HCT116 (cell line): ENCODE data around the gene OR10T2. TPM values are rescaled to one million over a fixed set of nuclear protein-coding genes. Genes with fewer than 3 reads are reported as not detected.

Experiments
- ATAC-seq: fragments of 200-7000 bp; cut with Tn5 transposase; 2 replicates; pipeline ENCODE4 v1.9.1; 2020; ENCODE audit warnings: mild to moderate bottlenecking, moderate library complexity
- BruUV-seq: library from RNA; stranded (reverse); fragments of 400-500 nt; replicated peaks from 2 replicates; lab custom pipeline; 2021; lab: Mats Ljungman, UMichigan
- CTCF ChIA-PET: fragments of 300-600 bp; sonication (Branson Sonifier 250); formaldehyde crosslinking; loops from one replicate; lab custom pipeline; 2021; ENCODE audit warnings: antibody characterized with exemption; lab: Charles Lee
- POLR2A ChIA-PET: fragments of 300-600, 350-600 bp; sonication (Branson Sonifier 250); formaldehyde crosslinking; loops from one replicate; lab custom pipeline; 2021; ENCODE audit warnings: antibody characterized with exemption; lab: Charles Lee
- RAD21 ChIA-PET, 2 experiments: fragments of 300-600 bp; sonication (Branson Sonifier 250); formaldehyde crosslinking; loops; one replicate each; lab custom pipeline; 2023; ENCODE audit warnings: low total read pairs in 2 of 2; ENCODE audit not compliant: uncharacterized antibody in 2 of 2, unreplicated experiment in 2 of 2, low non-redundant PET in 1 of 2; lab: Charles Lee
- DNase-seq: peaks from one replicate; pipeline ENCODE4 v3.0.0-alpha.2; 2010; ENCODE audit warnings: low read depth, low spot score
- H2AFZ ChIP-seq: fragments of 200-600 bp; shearing (Covaris generic), sonication (generic); 2 replicates; pipeline ENCODE4 v1.6.1; 2017; ENCODE audit warnings: low read depth, mixed run types, mixed read lengths, antibody characterized with exemption, low read length; ENCODE audit not compliant: poor library complexity, severe bottlenecking
- H3K27ac ChIP-seq: 2 replicates; pipeline ENCODE4 v1.5.1; 2012; ENCODE audit warnings: low read depth, low read length
- H3K27me3 ChIP-seq: fragments of 200-600 bp; sonication (generic); 2 replicates; pipeline ENCODE4 v1.6.1; 2016; ENCODE audit warnings: mixed run types, low read length, mixed read lengths; ENCODE audit not compliant: insufficient read depth
- H3K36me3 ChIP-seq, 2 experiments: fragments of 200-500 bp in 1 of 2; fragments of 200-600 bp in 1 of 2; sonication (Bioruptor generic) in 1 of 2; sonication (generic) in 1 of 2; 2 replicates each; pipeline versions ENCODE4 v1.5.1 to v1.6.1; 2014 to 2016; ENCODE audit warnings: low read length in 2 of 2, inconsistent platforms in 1 of 2, mixed read lengths in 1 of 2, mixed run types in 1 of 2; ENCODE audit not compliant: insufficient read depth in 2 of 2, control insufficient read depth in 1 of 2
- H3K4me1 ChIP-seq, 2 experiments: fragments of 200-600 bp in 1 of 2; sonication (generic) in 1 of 2; 2 replicates each; pipeline versions ENCODE4 v1.5.1 to v1.6.1; 2012 to 2017; ENCODE audit warnings: low read length in 2 of 2, inconsistent platforms in 1 of 2, mild to moderate bottlenecking in 1 of 2, mixed read lengths in 1 of 2, mixed run types in 1 of 2, moderate library complexity in 1 of 2; ENCODE audit not compliant: insufficient read depth in 2 of 2, control insufficient read depth in 1 of 2
- H3K4me2 ChIP-seq: fragments of 200-600 bp; sonication (generic); 2 replicates; pipeline ENCODE4 v1.6.1; 2017; ENCODE audit warnings: mixed run types, low read length, mixed read lengths
- H3K4me3 ChIP-seq, 2 experiments: fragments of 200-600 bp in 1 of 2; sonication (generic) in 1 of 2; replicated peaks in 1 of 2; 2 replicates each; pipeline ENCODE4 v1.5.1; 2011 to 2016; ENCODE audit warnings: low read length in 2 of 2, control low read depth in 1 of 2, low read depth in 1 of 2, mild to moderate bottlenecking in 1 of 2, mixed read lengths in 1 of 2, mixed run types in 1 of 2
- H3K79me2 ChIP-seq: fragments of 200-600 bp; sonication (generic); 2 replicates; pipeline ENCODE4 v1.6.1; 2017; ENCODE audit warnings: mild to moderate bottlenecking, mixed run types, low read length, moderate library complexity, mixed read lengths; ENCODE audit not compliant: insufficient read depth
- H3K9ac ChIP-seq: fragments of 200-600 bp; sonication (generic); 2 replicates; pipeline ENCODE4 v1.6.1; 2016; ENCODE audit warnings: low read length, mixed read lengths
- H3K9me2 ChIP-seq: fragments of 200-600 bp; sonication (generic), shearing (Covaris generic); 2 replicates; pipeline ENCODE4 v1.6.1; 2017; ENCODE audit warnings: mixed run types, mild to moderate bottlenecking, moderate library complexity; ENCODE audit not compliant: insufficient read depth
- H3K9me3 ChIP-seq, 2 experiments: fragments of 200-500 bp in 1 of 2; fragments of 200-600 bp in 1 of 2; sonication (Bioruptor generic) in 1 of 2; sonication (generic) in 1 of 2; 2 replicates each; pipeline ENCODE4 v1.6.1; 2014 to 2017; ENCODE audit warnings: low read length in 2 of 2, mixed read lengths in 2 of 2, inconsistent platforms in 1 of 2, low read depth in 1 of 2, mild to moderate bottlenecking in 1 of 2, mixed run types in 1 of 2, moderate library complexity in 1 of 2; ENCODE audit not compliant: control insufficient read depth in 1 of 2, insufficient read depth in 1 of 2
- H4K20me1 ChIP-seq: fragments of 200-600 bp; sonication (generic), shearing (Covaris generic); 2 replicates; pipeline ENCODE4 v1.6.1; 2017; ENCODE audit warnings: mixed run types, mild to moderate bottlenecking, moderate library complexity; ENCODE audit not compliant: insufficient read depth
- CEBPB ChIP-seq: IDR thresholded peaks from 2 replicates; pipeline ENCODE4 v1.6.1; 2012; ENCODE audit warnings: low read depth
- EGR1 ChIP-seq: IDR thresholded peaks from 2 replicates; pipeline ENCODE4 v1.6.1; 2012; ENCODE audit warnings: low read depth
- EZH2 ChIP-seq: fragments of 200-600 bp; sonication (generic); IDR thresholded peaks from 2 replicates; pipeline ENCODE4 v1.6.1; 2017; ENCODE audit warnings: antibody characterized with exemption, mixed run types
- EZH2phosphoT487 ChIP-seq: fragments of 200-600 bp; IDR thresholded peaks from 2 replicates; pipeline ENCODE4 v1.6.1; 2018; ENCODE audit warnings: antibody characterized with exemption, borderline replicate concordance
- FOSL1 ChIP-seq: IDR thresholded peaks from 2 replicates; pipeline ENCODE4 v1.6.1; 2012; ENCODE audit warnings: low read depth
- RAD21 ChIP-seq: IDR thresholded peaks from 2 replicates; pipeline ENCODE4 v1.6.1; 2012; ENCODE audit warnings: low read depth, mild to moderate bottlenecking
- TCF7L2 ChIP-seq: IDR thresholded peaks from 2 replicates; pipeline ENCODE4 v1.7.0; 2011; ENCODE audit warnings: borderline replicate concordance, inconsistent platforms; ENCODE audit not compliant: insufficient read depth, insufficient read length; ENCODE audit errors: extremely low read depth
- YY1 ChIP-seq: IDR thresholded peaks from 2 replicates; pipeline ENCODE4 v1.6.1; 2011; ENCODE audit warnings: low read length, low read depth, moderate library complexity, mild to moderate bottlenecking; ENCODE audit not compliant: insufficient replicate concordance; ENCODE audit errors: extremely low read depth
- ZNF274 ChIP-seq: fragments of 200-500 bp; sonication (Bioruptor generic); IDR thresholded peaks from 2 replicates; pipeline ENCODE4 v1.6.1; 2014; ENCODE audit warnings: mild to moderate bottlenecking, low read depth, low read length, inconsistent platforms
- intact Hi-C: fragments of 100-400 bp; cut with micrococcal nuclease; formaldehyde crosslinking; loops from 2 replicates; pipeline ENCODE4 v1.10.0; 2022
- total RNA-seq: library from RNA; stranded (reverse); gene quantifications from one replicate; pipeline ENCODE4 v1.2.1, GENCODE V29; 2021; ENCODE audit not compliant: unreplicated experiment
- TF ChIP-seq, protein P1 (sequence below), 3 experiments: fragments of 200-600 bp in 1 of 3; sonication (generic) in 1 of 3; IDR thresholded peaks in 2 of 3; conservative IDR thresholded peaks in 1 of 3; 2 replicates each; pipeline ENCODE4 v1.5.1; 2012 to 2017; ENCODE audit warnings: low read depth in 2 of 3, low read length in 2 of 3, antibody characterized with exemption in 1 of 3, borderline replicate concordance in 1 of 3, control low read depth in 1 of 3, mild to moderate bottlenecking in 1 of 3, mixed read lengths in 1 of 3, mixed run types in 1 of 3, moderate library complexity in 1 of 3; ENCODE audit not compliant: insufficient read depth in 1 of 3
- TF ChIP-seq, protein P2 (sequence below): IDR thresholded peaks from 2 replicates; pipeline ENCODE4 v1.6.1; 2012

Gene OR10T2
- total RNA-seq, 1 experiment from 2014 or later = not detected

DNA sequence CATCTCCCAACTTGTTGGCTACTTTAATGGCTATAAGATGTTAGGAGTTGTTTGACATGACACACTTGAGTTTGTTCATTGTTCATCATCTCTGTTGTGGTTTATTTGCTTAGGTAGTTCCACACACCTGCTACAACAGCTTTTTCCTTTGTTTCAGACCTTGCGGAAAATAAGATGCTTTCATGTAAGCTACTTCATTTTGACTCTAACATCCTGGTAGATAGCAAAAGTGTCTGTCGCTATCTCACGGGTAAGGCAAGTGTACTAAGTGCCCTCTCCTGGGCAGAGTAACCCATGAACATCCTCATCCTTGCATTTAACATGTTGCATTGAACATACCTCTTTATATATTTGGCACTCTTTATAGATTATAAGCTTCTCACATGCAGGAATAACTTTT, 1.6 kb upstream of the OR10T2 start:
- no peak for TF ChIP-seq RAD21
- TF ChIP-seq, protein P1, sequence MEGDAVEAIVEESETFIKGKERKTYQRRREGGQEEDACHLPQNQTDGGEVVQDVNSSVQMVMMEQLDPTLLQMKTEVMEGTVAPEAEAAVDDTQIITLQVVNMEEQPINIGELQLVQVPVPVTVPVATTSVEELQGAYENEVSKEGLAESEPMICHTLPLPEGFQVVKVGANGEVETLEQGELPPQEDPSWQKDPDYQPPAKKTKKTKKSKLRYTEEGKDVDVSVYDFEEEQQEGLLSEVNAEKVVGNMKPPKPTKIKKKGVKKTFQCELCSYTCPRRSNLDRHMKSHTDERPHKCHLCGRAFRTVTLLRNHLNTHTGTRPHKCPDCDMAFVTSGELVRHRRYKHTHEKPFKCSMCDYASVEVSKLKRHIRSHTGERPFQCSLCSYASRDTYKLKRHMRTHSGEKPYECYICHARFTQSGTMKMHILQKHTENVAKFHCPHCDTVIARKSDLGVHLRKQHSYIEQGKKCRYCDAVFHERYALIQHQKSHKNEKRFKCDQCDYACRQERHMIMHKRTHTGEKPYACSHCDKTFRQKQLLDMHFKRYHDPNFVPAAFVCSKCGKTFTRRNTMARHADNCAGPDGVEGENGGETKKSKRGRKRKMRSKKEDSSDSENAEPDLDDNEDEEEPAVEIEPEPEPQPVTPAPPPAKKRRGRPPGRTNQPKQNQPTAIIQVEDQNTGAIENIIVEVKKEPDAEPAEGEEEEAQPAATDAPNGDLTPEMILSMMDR (IDR thresholded peaks at IDR 0.05 in 2 of 3, conservative IDR thresholded peaks at IDR 0.05 in 1 of 3; ENCODE audit: borderline replicate concordance in 1 of 3, insufficient read depth in 1 of 3, low read depth in 2 of 3, low read length in 2 of 3) = no peak
- no peak for TF ChIP-seq YY1
- TF ChIP-seq, protein P2, sequence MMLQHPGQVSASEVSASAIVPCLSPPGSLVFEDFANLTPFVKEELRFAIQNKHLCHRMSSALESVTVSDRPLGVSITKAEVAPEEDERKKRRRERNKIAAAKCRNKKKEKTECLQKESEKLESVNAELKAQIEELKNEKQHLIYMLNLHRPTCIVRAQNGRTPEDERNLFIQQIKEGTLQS = no peak
- no peak for TF ChIP-seq FOSL1
- TF ChIP-seq EZH2phosphoT487 = no peak
- TF ChIP-seq ZNF274 = no peak
- intact Hi-C loops = no loop called here
- RAD21 ChIA-PET = no interaction called here
- Histone ChIP-seq H3K27me3 (no peaks in the 10 kb centered on the region), H3K79me2 (no peaks in the 10 kb centered on the region), H3K9me2 (no peaks in the 10 kb centered on the region), H3K9ac (no peak overlapping the region), H3K4me2 (no peak overlapping the region), H3K4me3 (no peak overlapping the region), H2AFZ (no peak overlapping the region), H3K4me1 (no peaks in the 10 kb centered on the region), H4K20me1 (no peaks in the 10 kb centered on the region), H3K27ac (no peak overlapping the region), H3K9me3 (no peaks in the 10 kb centered on the region), H3K36me3 (no peaks in the 10 kb centered on the region)
- POLR2A ChIA-PET = no interaction called here
- BruUV-seq = no TSS peak
- ATAC-seq (no peak), DNase-seq (no peak)
- CTCF ChIA-PET = no interaction called here

DNA sequence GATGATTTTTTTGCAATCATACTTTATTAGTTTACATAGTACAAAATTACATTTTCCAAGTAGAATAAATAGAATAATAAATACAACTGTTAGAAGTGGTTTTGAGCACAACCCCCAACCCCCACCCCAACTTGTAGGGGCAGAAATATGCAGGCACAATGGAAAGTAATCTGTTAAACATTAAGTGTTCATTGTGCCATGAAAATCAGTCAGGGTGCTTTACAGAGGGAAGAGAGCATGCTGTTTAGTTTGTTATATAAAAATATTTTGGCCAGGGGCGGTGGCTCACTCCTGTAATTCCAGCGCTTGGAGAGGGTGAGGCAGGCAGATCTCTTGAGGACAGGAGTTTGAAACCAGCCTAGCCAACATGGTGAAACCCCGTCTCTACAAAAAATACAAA, 2.6 kb downstream of the OR10T2 start:
- BruUV-seq = no TSS peak
- intact Hi-C loops = no loop called here

More for the DNA sequence above, 2.6 kb downstream of the OR10T2 start:
- H3K9me3 ChIP-seq = no peaks in the 10 kb centered on the region
- RAD21 ChIA-PET = no interaction called here
- no peaks in the 10 kb centered on the region for H3K4me1 ChIP-seq
- no peak for ATAC-seq
- no peak overlapping the region for H2AFZ ChIP-seq
- POLR2A ChIA-PET = no interaction called here
- H3K27ac ChIP-seq = no peak overlapping the region
- H3K9me2 ChIP-seq = no peaks in the 10 kb centered on the region
- CTCF ChIA-PET = no interaction called here
- TF ChIP-seq CEBPB (no peak), EGR1 (no peak), TCF7L2 (no peak), EZH2 (no peak)
- TF ChIP-seq, all 23 proteins: peak for 0
- no peaks in the 10 kb centered on the region for H4K20me1 ChIP-seq
- H3K9ac ChIP-seq = no peak overlapping the region
- H3K27me3 ChIP-seq = no peaks in the 10 kb centered on the region; the same call in 1 of the 2 replicates
- H3K4me3 ChIP-seq = no peak overlapping the region
- no peaks in the 10 kb centered on the region for H3K36me3 ChIP-seq
- no peaks in the 10 kb centered on the region for H3K79me2 ChIP-seq
- H3K4me2 ChIP-seq = no peak overlapping the region
- no peak for DNase-seq
